PC-3 (cell line): ENCODE data around the gene ATP6V0E1.

Experiments used
- EZH2phosphoT487 ChIP-seq: fragments of 300-600 bp; sonication (generic); IDR thresholded peaks from 2 replicates; pipeline ENCODE4 v1.6.1; 2018; ENCODE audit warnings: mild to moderate bottlenecking, antibody characterized with exemption, low read length, borderline replicate concordance
- TF ChIP-seq, protein P1 (sequence below): fragments of 300-600 bp; sonication (generic); conservative IDR thresholded peaks from 2 replicates; pipeline ENCODE4 v1.5.1; 2017; ENCODE audit warnings: antibody characterized with exemption, low read depth, mild to moderate bottlenecking, low read length

DNA sequence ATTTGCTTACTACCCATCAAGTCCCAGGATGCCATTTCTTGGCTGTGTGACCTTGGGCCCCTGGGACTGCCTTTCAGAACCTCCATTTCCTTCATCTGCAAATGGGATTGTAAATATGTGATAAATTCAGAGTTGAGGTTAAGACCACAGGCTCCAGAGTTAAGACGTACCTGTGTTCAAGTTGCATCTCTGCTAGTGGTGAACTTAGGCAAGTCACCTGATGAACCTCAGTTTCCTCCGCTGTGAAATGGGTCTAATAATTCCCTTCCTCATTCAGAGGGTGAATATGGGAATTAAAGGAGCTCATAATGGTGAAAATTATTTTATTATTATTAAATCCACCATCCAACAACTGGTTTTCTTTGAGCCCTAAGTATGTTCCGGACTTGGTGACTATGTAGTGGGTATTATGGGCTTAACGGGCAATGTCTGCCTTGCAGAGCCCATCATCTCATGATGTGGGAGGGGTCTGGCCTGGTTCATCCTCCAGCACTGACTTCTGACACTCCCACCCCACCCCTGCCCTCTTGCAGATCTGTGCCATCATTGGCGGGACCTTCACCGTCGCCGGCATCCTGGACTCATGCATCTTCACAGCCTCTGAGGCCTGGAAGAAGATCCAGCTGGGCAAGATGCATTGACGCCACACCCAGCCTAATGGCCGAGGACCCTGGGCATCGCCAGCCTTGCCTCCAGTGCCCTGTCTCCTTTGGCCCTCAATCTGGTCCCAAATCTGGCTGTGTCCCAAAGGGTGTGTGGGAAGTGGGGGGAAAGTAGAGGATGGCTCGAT lies 33.2 kb upstream of the ATP6V0E1 start:
- TF ChIP-seq, protein P1, sequence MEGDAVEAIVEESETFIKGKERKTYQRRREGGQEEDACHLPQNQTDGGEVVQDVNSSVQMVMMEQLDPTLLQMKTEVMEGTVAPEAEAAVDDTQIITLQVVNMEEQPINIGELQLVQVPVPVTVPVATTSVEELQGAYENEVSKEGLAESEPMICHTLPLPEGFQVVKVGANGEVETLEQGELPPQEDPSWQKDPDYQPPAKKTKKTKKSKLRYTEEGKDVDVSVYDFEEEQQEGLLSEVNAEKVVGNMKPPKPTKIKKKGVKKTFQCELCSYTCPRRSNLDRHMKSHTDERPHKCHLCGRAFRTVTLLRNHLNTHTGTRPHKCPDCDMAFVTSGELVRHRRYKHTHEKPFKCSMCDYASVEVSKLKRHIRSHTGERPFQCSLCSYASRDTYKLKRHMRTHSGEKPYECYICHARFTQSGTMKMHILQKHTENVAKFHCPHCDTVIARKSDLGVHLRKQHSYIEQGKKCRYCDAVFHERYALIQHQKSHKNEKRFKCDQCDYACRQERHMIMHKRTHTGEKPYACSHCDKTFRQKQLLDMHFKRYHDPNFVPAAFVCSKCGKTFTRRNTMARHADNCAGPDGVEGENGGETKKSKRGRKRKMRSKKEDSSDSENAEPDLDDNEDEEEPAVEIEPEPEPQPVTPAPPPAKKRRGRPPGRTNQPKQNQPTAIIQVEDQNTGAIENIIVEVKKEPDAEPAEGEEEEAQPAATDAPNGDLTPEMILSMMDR, result no peak
- no peak for TF ChIP-seq EZH2phosphoT487
